Smooth muscle cell (in vitro differentiated cells): Measurements from ENCODE around the gene REEP1. TPM values are rescaled to one million over a fixed set of nuclear protein-coding genes. Genes with fewer than 3 reads are reported as not detected.

ENCODE experiments used
- DNase-seq: peaks from one replicate; lab custom pipeline; 2025; ENCODE audit not compliant: unreplicated experiment; lab: John Stamatoyannopoulos, UW
- H2AFZ ChIP-seq: fragments of 200-600 bp; sonication (generic); 2 replicates; pipeline ENCODE4 v1.6.0; 2016; ENCODE audit warnings: antibody characterized with exemption, low read depth, mild to moderate bottlenecking
- H3F3A ChIP-seq: fragments of 200-600 bp; sonication (generic); 2 replicates; pipeline ENCODE4 v1.6.0; 2017; ENCODE audit warnings: antibody characterized with exemption, low read depth
- H3K27ac ChIP-seq: fragments of 200-600 bp; sonication (generic); 2 replicates; pipeline ENCODE4 v1.5.1; 2016; ENCODE audit warnings: low read depth, mild to moderate bottlenecking
- H3K27me3 ChIP-seq: fragments of 200-600 bp; sonication (generic); 2 replicates; pipeline ENCODE4 v1.6.1; 2016; ENCODE audit warnings: low read depth, mild to moderate bottlenecking
- H3K36me3 ChIP-seq: fragments of 200-600 bp; sonication (generic); 2 replicates; pipeline ENCODE4 v1.5.1; 2016; ENCODE audit warnings: low read depth
- H3K4me1 ChIP-seq: fragments of 200-600 bp; sonication (generic); 2 replicates; pipeline ENCODE4 v1.5.1; 2016; ENCODE audit warnings: low read depth
- H3K4me2 ChIP-seq: fragments of 200-600 bp; sonication (generic); 2 replicates; pipeline ENCODE4 v1.6.0; 2016; ENCODE audit warnings: mild to moderate bottlenecking
- H3K4me3 ChIP-seq: fragments of 200-600 bp; sonication (generic); 2 replicates; pipeline ENCODE4 v1.5.1; 2016; ENCODE audit warnings: mild to moderate bottlenecking
- H3K79me2 ChIP-seq: fragments of 200-600 bp; sonication (generic); 2 replicates; pipeline ENCODE4 v1.6.0; 2016; ENCODE audit warnings: low read depth, mild to moderate bottlenecking
- H3K9ac ChIP-seq: fragments of 200-600 bp; sonication (generic); 2 replicates; pipeline ENCODE4 v1.6.0; 2016; ENCODE audit warnings: low read depth
- H3K9me3 ChIP-seq: fragments of 200-600 bp; sonication (generic); replicated peaks from 2 replicates; pipeline ENCODE4 v1.5.1; 2016; ENCODE audit warnings: low read depth
- H4K20me1 ChIP-seq: fragments of 200-600 bp; sonication (generic); 2 replicates; pipeline ENCODE4 v1.6.0; 2016; ENCODE audit warnings: low read depth
- WGBS: methylation state at CpG from one replicate; pipeline ENCODE4 v1.1.7; 2016; ENCODE audit warnings: low lambda C conversion rate; 5-methylcytosine and 5-hydroxymethylcytosine counted together
- microRNA-seq: library from miRNA; unstranded; fragments of <30 nt; microRNA quantifications from one replicate; pipeline ENCODE4, GENCODE V29; 2016; ENCODE audit warnings: borderline number of aligned reads
- polyA plus RNA-seq: library from polyadenylated mRNA; unstranded; fragments of >200 nt; fragmentation: Nextera tagmentation; extraction: Ambion mirVana; gene quantifications from 2 replicates; pipeline ENCODE4 v1.2.1, GENCODE V29; 2016
- small RNA-seq: library from RNA; depleted of rRNA; stranded (forward); fragments of <200 nt; gene quantifications from one replicate; pipeline ENCODE3, GENCODE V24; 2014
- total RNA-seq: library from RNA; depleted of rRNA; stranded (reverse); fragments of >200 nt; gene quantifications from 2 replicates; pipeline ENCODE4 v1.2.3, GENCODE V29; 2014
- TF ChIP-seq, protein P1 (sequence below): fragments of 200-600 bp; sonication (generic); IDR thresholded peaks from 2 replicates; pipeline ENCODE4 v1.5.1; 2017; ENCODE audit warnings: borderline replicate concordance, mild to moderate bottlenecking, antibody characterized with exemption; ENCODE audit not compliant: insufficient read depth, poor library complexity, severe bottlenecking

REEP1 gene
- total and polyA plus RNA-seq, 2 experiments from 2014 or later: not detected

GRCh38 chr2:86172610-86173009, 164.8 kb downstream of the REEP1 start:
- Histone ChIP-seq H2AFZ (no peak overlapping the region), H3F3A (no peaks in the 10 kb centered on the region), H3K27me3 (no peaks in the 10 kb centered on the region), H3K9me3 (no peaks in the 10 kb centered on the region), H3K9ac (no peak overlapping the region), H3K36me3 (peaks cover 3% of the 10 kb centered on the region), H3K79me2 (peaks cover 7% of the 10 kb centered on the region), H3K4me1 (no peaks in the 10 kb centered on the region), H3K27ac (no peak overlapping the region), H3K4me2 (no peak overlapping the region), H3K4me3 (no peak overlapping the region), H4K20me1 (peaks cover 16% of the 10 kb centered on the region)
- no peak for DNase-seq
- WGBS: 82% methylated on average over 2 of the region's 2 CpGs
- TF ChIP-seq, protein P1, sequence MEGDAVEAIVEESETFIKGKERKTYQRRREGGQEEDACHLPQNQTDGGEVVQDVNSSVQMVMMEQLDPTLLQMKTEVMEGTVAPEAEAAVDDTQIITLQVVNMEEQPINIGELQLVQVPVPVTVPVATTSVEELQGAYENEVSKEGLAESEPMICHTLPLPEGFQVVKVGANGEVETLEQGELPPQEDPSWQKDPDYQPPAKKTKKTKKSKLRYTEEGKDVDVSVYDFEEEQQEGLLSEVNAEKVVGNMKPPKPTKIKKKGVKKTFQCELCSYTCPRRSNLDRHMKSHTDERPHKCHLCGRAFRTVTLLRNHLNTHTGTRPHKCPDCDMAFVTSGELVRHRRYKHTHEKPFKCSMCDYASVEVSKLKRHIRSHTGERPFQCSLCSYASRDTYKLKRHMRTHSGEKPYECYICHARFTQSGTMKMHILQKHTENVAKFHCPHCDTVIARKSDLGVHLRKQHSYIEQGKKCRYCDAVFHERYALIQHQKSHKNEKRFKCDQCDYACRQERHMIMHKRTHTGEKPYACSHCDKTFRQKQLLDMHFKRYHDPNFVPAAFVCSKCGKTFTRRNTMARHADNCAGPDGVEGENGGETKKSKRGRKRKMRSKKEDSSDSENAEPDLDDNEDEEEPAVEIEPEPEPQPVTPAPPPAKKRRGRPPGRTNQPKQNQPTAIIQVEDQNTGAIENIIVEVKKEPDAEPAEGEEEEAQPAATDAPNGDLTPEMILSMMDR: no peak

- Histone ChIP-seq H2AFZ (no peak overlapping the region), H3K4me3 (no peak overlapping the region), H3F3A (no peaks in the 10 kb centered on the region), H3K9me3 (no peaks in the 10 kb centered on the region), H4K20me1 (peaks cover 9% of the 10 kb centered on the region), H3K4me1 (no peaks in the 10 kb centered on the region), H3K79me2 (peaks cover 7% of the 10 kb centered on the region), H3K4me2 (no peak overlapping the region), H3K9ac (no peak overlapping the region), H3K36me3 (no peaks in the 10 kb centered on the region), H3K27ac (no peak overlapping the region), H3K27me3 (no peaks in the 10 kb centered on the region)
- WGBS: 97% methylated on average over 3 of the region's 3 CpGs
- DNase-seq: no peak
- TF ChIP-seq, protein P1: no peak
Measured at GRCh38 chr2:86171295-86171694, 166.1 kb downstream of the REEP1 start.

DNA sequence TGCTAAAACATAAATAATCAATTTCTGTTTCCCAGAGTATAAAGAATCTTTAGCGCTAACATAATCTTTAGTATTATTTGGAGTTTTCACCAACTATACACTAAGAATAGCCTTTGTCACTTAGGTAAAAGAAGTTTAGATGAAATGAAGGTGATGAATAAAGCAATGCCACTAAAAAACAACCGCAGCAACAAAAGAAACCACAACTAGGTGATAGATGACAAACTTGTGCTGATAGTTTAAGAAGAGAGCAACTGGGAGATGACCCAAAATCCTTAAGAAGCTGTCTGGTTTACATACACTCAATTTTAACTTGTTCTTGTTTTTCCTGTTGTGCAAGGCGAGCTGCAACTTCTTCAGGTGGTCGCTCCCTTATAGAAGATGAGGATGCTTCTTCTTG, 167.0 kb downstream of the REEP1 start:
- Histone ChIP-seq H3K4me1 (no peaks in the 10 kb centered on the region), H3K4me3 (no peak overlapping the region), H3K36me3 (peaks cover 7% of the 10 kb centered on the region), H3K9ac (no peak overlapping the region), H4K20me1 (peaks cover under 1% of the 10 kb centered on the region), H2AFZ (no peak overlapping the region), H3K79me2 (no peaks in the 10 kb centered on the region), H3K4me2 (no peak overlapping the region), H3K27me3 (no peaks in the 10 kb centered on the region), H3K9me3 (no peaks in the 10 kb centered on the region), H3F3A (no peaks in the 10 kb centered on the region), H3K27ac (no peak overlapping the region)
- TF ChIP-seq, protein P1: no peak
- 92% methylated on average over 4 of the region's 4 CpGs for WGBS
- DNase-seq: no peak

Small RNA genes within 50 kb of the gene (microRNA-seq; reads per million reads assigned to microRNA genes)
- not detected for gene MIR4779

Small RNA genes within 50 kb of the gene (small RNA-seq; reads per million reads assigned to genes)
- gene MIR4779: not detected
- not detected for gene RF00096
- not detected for gene RF00413

Other genes with a start within 250 kb of the REEP1 start
- 12.2 and 20.8 TPM in 2 replicates for gene POLR1A, start 231.7 kb downstream of the REEP1 start, total RNA-seq
- 4.9 and 6.0 TPM in 2 replicates for gene POLR1A, start 231.7 kb downstream of the REEP1 start, polyA plus RNA-seq
- 78.7 and 147 TPM in 2 replicates for gene PTCD3, start 231.4 kb downstream of the REEP1 start, total RNA-seq
- 42.2 and 58.7 TPM in 2 replicates for gene PTCD3, start 231.4 kb downstream of the REEP1 start, polyA plus RNA-seq
- gene IMMT, start 142.2 kb downstream of the REEP1 start, total RNA-seq: 66.4 and 71.1 TPM in 2 replicates
- 74.5 and 77.2 TPM in 2 replicates for gene IMMT, start 142.2 kb downstream of the REEP1 start, polyA plus RNA-seq
- 37.6 and 49.0 TPM in 2 replicates for gene MRPL35, start 138.2 kb downstream of the REEP1 start, total RNA-seq
- 27.9 and 31.9 TPM in 2 replicates for gene MRPL35, start 138.2 kb downstream of the REEP1 start, polyA plus RNA-seq
- gene KDM3A, start 103.7 kb upstream of the REEP1 start, total RNA-seq: 57.5 and 71.9 TPM in 2 replicates
- gene KDM3A, start 103.7 kb upstream of the REEP1 start, polyA plus RNA-seq: 19.6 and 24.6 TPM in 2 replicates
- 41.5 and 57.7 TPM in 2 replicates for gene CHMP3, start 225.8 kb upstream of the REEP1 start, total RNA-seq
- 42.9 and 48.9 TPM in 2 replicates for gene CHMP3, start 225.8 kb upstream of the REEP1 start, polyA plus RNA-seq